SKM-1 (cell line): Measurements from ENCODE around the gene ATP8B4.
A peak's percentile ranks its signal among the peaks of the same experiment; 100 is the strongest.

Source experiments
- DNase-seq: peaks from one replicate; lab custom pipeline; 2025; ENCODE audit not compliant: unreplicated experiment; lab: John Stamatoyannopoulos, UW

ATP8B4 gene

DNA sequence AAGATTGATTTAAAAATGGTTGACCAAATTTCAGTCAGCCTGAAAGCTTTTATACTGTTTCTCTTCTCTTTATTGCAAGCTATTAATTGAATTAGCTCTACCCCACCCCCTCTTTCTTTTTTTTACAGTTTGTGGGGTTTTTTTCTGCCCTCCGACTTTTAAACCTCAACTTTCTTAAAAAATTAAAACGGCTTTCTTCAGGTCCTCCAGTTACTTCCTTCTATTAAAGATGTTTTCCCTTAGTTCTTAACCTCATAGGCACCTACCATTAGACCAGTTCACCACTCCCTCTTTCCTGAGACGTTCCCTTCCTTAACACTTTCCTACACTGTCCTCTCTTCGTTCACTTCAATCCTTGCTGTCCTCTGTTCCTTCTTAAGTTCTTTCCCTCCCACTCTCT, 52.4 kb downstream of the ATP8B4 start:
- no peak for DNase-seq

GRCh38 chr15:50066202-50066601, 52.8 kb downstream of the ATP8B4 start:
- DNase-seq, result no peak

DNA sequence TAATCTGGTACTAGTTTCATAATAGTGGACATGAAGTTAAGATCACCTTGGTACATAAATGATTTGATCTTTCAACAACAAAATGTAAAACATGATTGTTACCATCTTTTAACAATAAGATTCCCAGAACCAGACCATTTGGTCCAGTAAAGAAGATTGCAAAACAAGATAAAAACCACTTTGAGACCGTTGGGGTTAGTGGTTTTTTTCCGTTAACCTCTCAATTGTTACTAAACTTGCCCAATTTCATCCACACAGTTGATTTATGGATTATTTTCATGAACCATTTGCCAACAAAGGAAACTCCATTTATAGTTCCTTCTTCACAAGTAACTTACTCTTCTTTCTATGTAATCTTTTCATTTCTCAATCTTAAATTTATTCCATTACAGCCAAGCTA, 53.8 kb downstream of the ATP8B4 start:
- peak; percentile 80 for DNase-seq

DNA sequence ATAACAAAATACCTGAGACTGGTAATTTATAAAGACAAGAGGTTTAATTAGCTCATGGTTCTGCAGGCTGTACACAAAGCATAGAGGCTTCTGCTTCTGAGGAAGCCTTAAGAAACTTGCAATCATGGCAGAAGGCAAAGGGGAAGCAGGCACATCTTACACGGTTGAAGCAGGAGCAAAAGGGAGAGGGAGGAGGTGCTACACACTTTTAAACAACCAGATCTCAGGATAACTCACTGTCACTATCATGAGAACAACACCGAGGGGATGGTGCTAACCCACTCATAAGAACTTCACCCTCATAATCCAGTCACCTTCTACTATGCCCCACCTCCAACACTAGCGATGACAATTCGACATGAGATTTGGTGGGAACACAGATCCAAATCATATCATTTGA, 54.4 kb downstream of the ATP8B4 start:
- DNase-seq, result peak; percentile 61

DNA sequence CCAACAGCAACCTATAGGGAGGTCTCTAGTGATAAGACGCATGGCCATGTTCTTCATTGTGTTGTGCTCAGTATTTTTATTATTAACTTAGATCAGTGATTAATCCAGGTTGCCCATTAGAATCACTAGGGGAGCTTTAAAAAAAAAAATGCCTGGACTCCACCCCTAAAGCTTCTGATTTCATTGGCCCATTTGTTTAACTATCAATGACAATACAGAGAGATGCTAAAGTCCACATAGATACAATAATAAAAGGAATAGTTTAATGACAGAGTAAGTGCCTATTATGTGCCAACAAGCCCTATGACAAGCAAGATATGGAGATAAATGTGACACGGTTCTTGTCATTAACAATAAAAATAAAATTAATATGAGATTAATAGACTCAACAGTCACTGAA, 55.8 kb downstream of the ATP8B4 start:
- DNase-seq, result no peak

DNA sequence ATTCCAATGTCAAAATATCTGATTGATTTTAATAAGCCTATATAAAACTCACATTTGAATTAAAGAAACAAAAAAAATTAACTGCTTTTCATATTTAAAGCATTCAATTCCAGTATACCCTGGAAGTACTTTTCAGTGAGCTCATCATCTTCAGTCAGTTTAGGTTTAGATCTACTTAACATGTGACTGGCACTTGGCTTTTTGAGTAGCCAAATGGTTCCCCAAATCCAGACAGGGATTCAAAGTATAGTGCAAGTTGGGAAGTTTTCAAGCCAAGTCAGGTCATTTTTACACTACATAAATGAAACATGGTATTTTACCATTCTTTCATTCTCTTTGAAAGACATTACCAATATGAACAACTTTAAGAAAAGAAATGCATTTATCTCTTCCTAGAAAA, 57.5 kb downstream of the ATP8B4 start:
- no peak for DNase-seq

GRCh38 chr15:50059883-50060282, 59.1 kb downstream of the ATP8B4 start:
- no peak for DNase-seq

DNA sequence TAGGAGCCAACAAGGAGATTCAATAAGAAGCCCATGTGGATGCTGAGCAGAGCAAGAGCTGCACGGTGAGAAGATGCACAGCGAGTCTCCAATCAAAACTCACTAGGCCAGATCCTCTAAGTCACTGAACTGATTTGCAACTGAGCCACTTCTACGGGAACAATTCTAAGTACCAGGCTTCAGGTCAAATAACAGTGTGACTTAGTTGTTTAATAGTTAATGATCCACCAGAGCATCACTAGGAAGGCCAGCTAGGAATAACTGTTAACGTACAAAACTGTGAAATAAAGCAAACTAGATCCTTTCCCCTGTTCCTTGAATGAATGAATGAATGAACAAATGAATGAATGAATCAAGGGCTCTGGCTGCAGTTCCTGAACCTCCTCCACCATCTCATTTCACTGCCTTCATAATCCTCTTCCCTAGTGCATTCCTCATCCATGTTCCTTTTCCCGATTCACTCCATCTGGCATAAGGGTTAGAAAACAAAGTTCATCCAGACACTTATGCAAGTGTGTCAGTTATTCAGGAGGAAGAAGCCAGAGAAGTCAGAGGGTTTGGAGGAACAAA, 59.7 kb downstream of the ATP8B4 start:
- no peak for DNase-seq

DNA sequence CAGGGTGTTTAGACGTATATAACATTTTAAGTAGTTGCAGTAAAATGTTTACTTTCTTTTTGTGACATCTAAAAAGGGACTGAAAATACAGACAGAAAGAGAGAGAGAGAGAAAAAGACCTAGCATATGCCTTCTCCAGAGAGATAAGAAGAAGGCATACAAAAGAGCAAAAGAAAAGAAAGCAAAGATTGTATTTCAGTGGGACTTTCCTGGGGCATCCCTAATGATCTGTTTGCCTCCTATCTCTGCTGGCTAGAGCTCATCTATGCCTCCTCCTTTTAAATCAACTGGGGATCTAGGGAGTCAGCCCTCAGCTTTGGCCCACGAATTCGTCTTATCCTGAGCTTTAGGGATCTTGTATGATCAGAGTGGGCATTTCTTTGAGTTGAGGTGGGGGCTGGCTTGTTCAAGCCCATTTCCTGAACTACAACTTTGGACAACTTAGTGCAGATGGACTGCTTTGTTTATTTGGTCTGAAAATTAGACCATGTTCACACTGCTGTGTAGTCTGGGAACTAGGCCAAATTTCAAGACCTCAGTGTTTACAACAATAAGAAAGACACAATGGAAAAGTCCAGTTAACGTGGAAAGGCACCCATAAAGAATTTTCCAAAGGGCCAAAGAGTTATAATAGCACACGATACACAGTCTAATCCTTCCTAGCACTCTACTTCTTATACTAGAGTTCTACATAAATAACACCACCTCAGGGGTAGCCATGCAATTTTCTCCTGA, 61.0 kb downstream of the ATP8B4 start:
- no peak for DNase-seq

DNA sequence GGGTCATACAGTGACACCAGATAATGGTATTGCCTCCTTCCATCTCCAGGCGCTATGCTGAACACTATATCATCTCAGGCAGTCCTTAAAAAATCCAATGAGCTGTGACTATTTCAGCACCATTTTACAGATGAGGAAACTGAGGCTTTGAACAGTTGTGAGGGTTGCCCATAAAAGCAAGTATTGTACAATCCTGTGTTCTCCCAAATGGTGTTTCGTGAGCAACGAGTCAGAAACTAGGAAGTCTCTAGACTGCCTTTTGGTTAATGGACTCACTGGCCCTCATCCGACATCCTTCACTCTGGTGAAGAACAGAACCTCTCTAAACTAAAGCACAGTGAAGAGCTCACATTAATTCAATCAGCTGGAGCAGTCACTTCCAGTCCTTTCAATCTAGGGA, 61.8 kb downstream of the ATP8B4 start:
- no peak for DNase-seq

DNA sequence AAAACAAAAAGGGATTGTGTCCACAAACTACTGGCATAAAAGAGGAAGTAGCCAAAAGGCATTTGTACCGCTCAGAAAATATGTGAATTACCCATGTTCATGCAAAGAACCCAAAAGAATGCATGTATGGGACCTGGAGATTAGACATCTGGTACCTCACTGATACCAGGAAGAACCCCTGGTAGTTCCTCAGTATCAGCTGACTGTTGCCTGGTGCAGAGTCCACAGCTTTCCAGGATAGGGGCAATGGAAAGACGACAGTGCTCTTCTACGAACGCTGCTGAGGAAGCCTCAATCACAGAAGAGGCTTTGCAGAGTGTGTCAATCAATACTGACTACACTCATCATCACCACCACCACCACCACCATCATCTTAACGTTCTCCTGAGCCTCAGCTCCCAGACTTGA, 63.3 kb downstream of the ATP8B4 start:
- no peak for DNase-seq

- DNase-seq, result peak; percentile 45
These were observed 63.7 kb downstream of the ATP8B4 start for GRCh38 chr15:50055332-50055731.

GRCh38 chr15:50053055-50053856, 65.8 kb downstream of the ATP8B4 start:
- DNase-seq, result no peak

GRCh38 chr15:50051811-50052419, 67.1 kb downstream of the ATP8B4 start:
- DNase-seq, result peak; percentile 52

GRCh38 chr15:50050986-50051743, 67.9 kb downstream of the ATP8B4 start:
- DNase-seq, result no peak

GRCh38 chr15:50049871-50050270, 69.2 kb downstream of the ATP8B4 start:
- no peak for DNase-seq

GRCh38 chr15:50046867-50047266, 72.2 kb downstream of the ATP8B4 start:
- DNase-seq, result no peak

DNA sequence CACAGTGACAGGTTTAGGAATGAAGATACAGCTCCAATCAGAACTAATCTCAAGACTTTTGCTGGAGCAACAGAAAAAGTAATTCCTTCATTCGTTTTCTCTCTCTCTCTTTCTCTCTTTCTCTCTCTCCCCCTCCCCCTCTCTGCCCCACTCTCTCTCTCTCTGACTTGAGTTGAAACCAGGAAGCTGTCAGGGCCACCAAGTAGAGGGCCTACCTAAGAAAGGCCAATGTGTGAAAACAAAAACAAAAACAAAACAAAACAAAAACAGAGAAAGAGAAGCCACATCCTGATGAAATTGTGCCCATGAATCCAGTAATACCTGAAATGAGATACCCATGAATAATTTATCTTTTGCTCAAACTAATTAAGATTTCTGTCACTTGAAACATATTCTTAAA, 72.9 kb downstream of the ATP8B4 start:
- DNase-seq, result no peak

GRCh38 chr15:50044904-50045303, 74.1 kb downstream of the ATP8B4 start:
- no peak for DNase-seq

GRCh38 chr15:50044406-50044805, 74.6 kb downstream of the ATP8B4 start:
- DNase-seq, result no peak

- DNase-seq, result no peak
These were observed 76.3 kb downstream of the ATP8B4 start for GRCh38 chr15:50042775-50043174.
